HL-60 (cell line): Measurements from ENCODE around the gene RBBP4.

Source experiments
- CTCF ChIP-seq: IDR thresholded peaks from one replicate; pipeline ENCODE4 v1.5.1; 2011; ENCODE audit warnings: low read length, control low read depth, inconsistent platforms; ENCODE audit not compliant: insufficient read depth
- GABPA ChIP-seq: IDR thresholded peaks from 2 replicates; pipeline ENCODE4 v1.6.1; 2012; ENCODE audit warnings: low read depth
- POLR2AphosphoS5 ChIP-seq: IDR thresholded peaks from 2 replicates; pipeline ENCODE4 v1.6.1; 2012; ENCODE audit warnings: low read depth
- SPI1 ChIP-seq: IDR thresholded peaks from 2 replicates; pipeline ENCODE4 v1.6.1; 2012; ENCODE audit warnings: low read depth, mild to moderate bottlenecking, borderline replicate concordance
- TF ChIP-seq, protein P1 (sequence below): IDR thresholded peaks from 2 replicates; pipeline ENCODE4 v1.6.1; 2012; ENCODE audit warnings: low read depth; ENCODE audit not compliant: insufficient replicate concordance

DNA sequence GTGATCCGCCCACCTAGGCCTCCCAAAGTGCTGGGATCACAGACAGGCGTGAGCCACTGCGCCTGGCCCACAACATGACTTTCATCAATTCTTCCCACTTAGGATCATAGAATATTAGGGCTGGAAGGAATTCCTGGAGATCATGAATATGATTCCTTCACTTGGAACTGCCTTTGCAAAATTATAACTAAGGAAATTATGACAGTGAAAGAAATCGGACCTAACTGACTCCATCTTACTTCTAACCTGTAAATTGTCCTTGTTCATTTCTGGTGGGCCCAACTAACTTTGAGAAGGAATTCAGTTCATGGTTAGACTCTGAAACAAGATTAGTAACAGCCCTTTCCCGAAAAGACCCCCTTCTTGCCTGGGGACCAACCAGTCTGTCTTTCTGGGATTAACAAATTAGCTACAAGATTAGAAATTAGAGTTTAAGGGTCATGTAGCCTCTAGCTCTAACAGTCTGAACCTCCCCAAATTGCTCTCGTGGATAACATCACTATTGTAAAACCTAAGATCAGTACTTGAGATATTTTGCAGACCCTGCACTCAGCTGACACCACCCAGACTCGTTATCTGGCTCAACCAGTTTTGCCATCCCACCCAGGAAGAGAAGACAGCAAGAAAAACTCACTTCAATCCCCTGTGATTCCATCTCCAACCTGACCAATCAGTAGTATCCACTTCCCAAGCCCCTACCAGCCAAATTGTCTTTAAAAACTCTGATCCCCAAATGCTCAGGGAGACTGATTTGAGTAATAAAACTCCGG, 15.3 kb upstream of the RBBP4 start:
- TF ChIP-seq CTCF: no peak
- no peak for TF ChIP-seq POLR2AphosphoS5
- TF ChIP-seq, protein P1, sequence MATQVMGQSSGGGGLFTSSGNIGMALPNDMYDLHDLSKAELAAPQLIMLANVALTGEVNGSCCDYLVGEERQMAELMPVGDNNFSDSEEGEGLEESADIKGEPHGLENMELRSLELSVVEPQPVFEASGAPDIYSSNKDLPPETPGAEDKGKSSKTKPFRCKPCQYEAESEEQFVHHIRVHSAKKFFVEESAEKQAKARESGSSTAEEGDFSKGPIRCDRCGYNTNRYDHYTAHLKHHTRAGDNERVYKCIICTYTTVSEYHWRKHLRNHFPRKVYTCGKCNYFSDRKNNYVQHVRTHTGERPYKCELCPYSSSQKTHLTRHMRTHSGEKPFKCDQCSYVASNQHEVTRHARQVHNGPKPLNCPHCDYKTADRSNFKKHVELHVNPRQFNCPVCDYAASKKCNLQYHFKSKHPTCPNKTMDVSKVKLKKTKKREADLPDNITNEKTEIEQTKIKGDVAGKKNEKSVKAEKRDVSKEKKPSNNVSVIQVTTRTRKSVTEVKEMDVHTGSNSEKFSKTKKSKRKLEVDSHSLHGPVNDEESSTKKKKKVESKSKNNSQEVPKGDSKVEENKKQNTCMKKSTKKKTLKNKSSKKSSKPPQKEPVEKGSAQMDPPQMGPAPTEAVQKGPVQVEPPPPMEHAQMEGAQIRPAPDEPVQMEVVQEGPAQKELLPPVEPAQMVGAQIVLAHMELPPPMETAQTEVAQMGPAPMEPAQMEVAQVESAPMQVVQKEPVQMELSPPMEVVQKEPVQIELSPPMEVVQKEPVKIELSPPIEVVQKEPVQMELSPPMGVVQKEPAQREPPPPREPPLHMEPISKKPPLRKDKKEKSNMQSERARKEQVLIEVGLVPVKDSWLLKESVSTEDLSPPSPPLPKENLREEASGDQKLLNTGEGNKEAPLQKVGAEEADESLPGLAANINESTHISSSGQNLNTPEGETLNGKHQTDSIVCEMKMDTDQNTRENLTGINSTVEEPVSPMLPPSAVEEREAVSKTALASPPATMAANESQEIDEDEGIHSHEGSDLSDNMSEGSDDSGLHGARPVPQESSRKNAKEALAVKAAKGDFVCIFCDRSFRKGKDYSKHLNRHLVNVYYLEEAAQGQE: no peak
- TF ChIP-seq GABPA: no peak
- TF ChIP-seq SPI1: no peak
